HG02852 (cell line): Measurements from ENCODE around the gene BPIFB1.

Experiments used
- ATAC-seq: cut with Tn5 transposase; IDR thresholded peaks from one replicate; pipeline ENCODE4 v1.9.1; 2021; ENCODE audit warnings: mild to moderate bottlenecking, moderate library complexity; ENCODE audit not compliant: unreplicated experiment

The BPIFB1 gene

GRCh38 chr20:33291830-33292355 lies 8.9 kb downstream of the BPIFB1 start:
- ATAC-seq = no peak

GRCh38 chr20:33296206-33296605 lies 13.2 kb downstream of the BPIFB1 start:
- no peak for ATAC-seq

- no peak for ATAC-seq
These were observed 15.4 kb downstream of the BPIFB1 start for GRCh38 chr20:33298391-33298790.

- ATAC-seq = no peak
These were observed 16.1 kb downstream of the BPIFB1 start for GRCh38 chr20:33299111-33299603.

GRCh38 chr20:33301192-33301930 lies 18.3 kb downstream of the BPIFB1 start:
- ATAC-seq = no peak

- no peak for ATAC-seq
These were observed 20.6 kb downstream of the BPIFB1 start for GRCh38 chr20:33303595-33303994.

- ATAC-seq = no peak
These were observed 21.0 kb downstream of the BPIFB1 start for GRCh38 chr20:33304046-33304445.

GRCh38 chr20:33305589-33306057 lies 22.6 kb downstream of the BPIFB1 start:
- no peak for ATAC-seq

- no peak for ATAC-seq
These were observed 23.2 kb downstream of the BPIFB1 start for GRCh38 chr20:33306228-33306627.

- no peak for ATAC-seq
These were observed 23.8 kb downstream of the BPIFB1 start for GRCh38 chr20:33306807-33307206.

GRCh38 chr20:33308668-33309067 lies 25.7 kb downstream of the BPIFB1 start:
- ATAC-seq = no peak

GRCh38 chr20:33309631-33310030 lies 26.6 kb downstream of the BPIFB1 start:
- no peak for ATAC-seq

- no peak for ATAC-seq
These were observed 27.4 kb downstream of the BPIFB1 start for GRCh38 chr20:33310327-33310899.

GRCh38 chr20:33311011-33311410 lies 28.0 kb downstream of the BPIFB1 start:
- ATAC-seq = no peak

- ATAC-seq = no peak
These were observed 29.0 kb downstream of the BPIFB1 start for GRCh38 chr20:33311996-33312395.

- no peak for ATAC-seq
These were observed 29.6 kb downstream of the BPIFB1 start for GRCh38 chr20:33312583-33312982.

GRCh38 chr20:33313686-33314314 lies 30.8 kb downstream of the BPIFB1 start:
- ATAC-seq = no peak

- ATAC-seq = no peak
These were observed 33.3 kb downstream of the BPIFB1 start for GRCh38 chr20:33316343-33316742.

- ATAC-seq = no peak
These were observed 33.9 kb downstream of the BPIFB1 start for GRCh38 chr20:33316958-33317357.

GRCh38 chr20:33317424-33318095 lies 34.5 kb downstream of the BPIFB1 start:
- ATAC-seq = no peak

GRCh38 chr20:33318096-33318429 lies 35.0 kb downstream of the BPIFB1 start:
- ATAC-seq = no peak
